PFSK-1 (cell line): ENCODE measurements around the gene SEMA3D.

Experiments used
- FOXP2 ChIP-seq: optimal IDR thresholded peaks from 2 replicates; pipeline ENCODE3; 2011; ENCODE audit warnings: borderline replicate concordance, control low read depth, inconsistent platforms; ENCODE audit not compliant: insufficient read depth; ENCODE audit errors: extremely low read length, extremely low read depth
- POLR2AphosphoS5 ChIP-seq: IDR thresholded peaks from 2 replicates; pipeline ENCODE4 v1.6.1; 2012; ENCODE audit warnings: low read depth, mild to moderate bottlenecking, control low read depth, low read length, moderate library complexity
- SIN3A ChIP-seq: IDR thresholded peaks from 2 replicates; pipeline ENCODE4 v1.6.1; 2012; ENCODE audit warnings: mild to moderate bottlenecking, low read length, moderate library complexity, borderline replicate concordance; ENCODE audit not compliant: insufficient read depth
- TAF1 ChIP-seq: IDR thresholded peaks from 2 replicates; pipeline ENCODE4 v1.6.1; 2012; ENCODE audit warnings: low read length, control low read depth, borderline replicate concordance; ENCODE audit not compliant: insufficient read depth
- TF ChIP-seq, protein P1 (sequence below), 2 experiments: IDR thresholded peaks; 2 replicates each; pipeline versions ENCODE4 v1.6.1 to v1.8.0; 2011 to 2012; ENCODE audit warnings: low read depth in 2 of 2, low read length in 2 of 2, control low read depth in 1 of 2, inconsistent platforms in 1 of 2, mild to moderate bottlenecking in 1 of 2, moderate library complexity in 1 of 2; ENCODE audit not compliant: insufficient read depth in 1 of 2

GRCh38 chr7:85115006-85115405 lies 71.8 kb downstream of the SEMA3D start:
- TF ChIP-seq, protein P1, sequence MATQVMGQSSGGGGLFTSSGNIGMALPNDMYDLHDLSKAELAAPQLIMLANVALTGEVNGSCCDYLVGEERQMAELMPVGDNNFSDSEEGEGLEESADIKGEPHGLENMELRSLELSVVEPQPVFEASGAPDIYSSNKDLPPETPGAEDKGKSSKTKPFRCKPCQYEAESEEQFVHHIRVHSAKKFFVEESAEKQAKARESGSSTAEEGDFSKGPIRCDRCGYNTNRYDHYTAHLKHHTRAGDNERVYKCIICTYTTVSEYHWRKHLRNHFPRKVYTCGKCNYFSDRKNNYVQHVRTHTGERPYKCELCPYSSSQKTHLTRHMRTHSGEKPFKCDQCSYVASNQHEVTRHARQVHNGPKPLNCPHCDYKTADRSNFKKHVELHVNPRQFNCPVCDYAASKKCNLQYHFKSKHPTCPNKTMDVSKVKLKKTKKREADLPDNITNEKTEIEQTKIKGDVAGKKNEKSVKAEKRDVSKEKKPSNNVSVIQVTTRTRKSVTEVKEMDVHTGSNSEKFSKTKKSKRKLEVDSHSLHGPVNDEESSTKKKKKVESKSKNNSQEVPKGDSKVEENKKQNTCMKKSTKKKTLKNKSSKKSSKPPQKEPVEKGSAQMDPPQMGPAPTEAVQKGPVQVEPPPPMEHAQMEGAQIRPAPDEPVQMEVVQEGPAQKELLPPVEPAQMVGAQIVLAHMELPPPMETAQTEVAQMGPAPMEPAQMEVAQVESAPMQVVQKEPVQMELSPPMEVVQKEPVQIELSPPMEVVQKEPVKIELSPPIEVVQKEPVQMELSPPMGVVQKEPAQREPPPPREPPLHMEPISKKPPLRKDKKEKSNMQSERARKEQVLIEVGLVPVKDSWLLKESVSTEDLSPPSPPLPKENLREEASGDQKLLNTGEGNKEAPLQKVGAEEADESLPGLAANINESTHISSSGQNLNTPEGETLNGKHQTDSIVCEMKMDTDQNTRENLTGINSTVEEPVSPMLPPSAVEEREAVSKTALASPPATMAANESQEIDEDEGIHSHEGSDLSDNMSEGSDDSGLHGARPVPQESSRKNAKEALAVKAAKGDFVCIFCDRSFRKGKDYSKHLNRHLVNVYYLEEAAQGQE (IDR thresholded peaks at IDR 0.05; ENCODE audit: insufficient read depth in 1 of 2, low read depth in 2 of 2, low read length in 2 of 2) = no peak
- TF ChIP-seq POLR2AphosphoS5 (no peak), SIN3A (no peak), TAF1 (no peak), FOXP2 (no peak)
